Keratinocyte (primary cell): ENCODE results near the gene INSYN2A. TPM values are rescaled to one million over a fixed set of nuclear protein-coding genes. Genes with fewer than 3 reads are reported as not detected.
A peak's percentile ranks its signal among the peaks of the same experiment; 100 is the strongest.

Experiments used
- DNase-seq: peaks from one replicate; pipeline ENCODE4 v3.0.0-alpha.2; 2011; ENCODE audit warnings: low read depth, missing footprints, low spot score
- FAIRE-seq: peaks from 2 replicates; lab custom pipeline; 2011; peaks lifted over from hg19 to GRCh38; lab: Jason Lieb, UNC
- H2AFZ ChIP-seq: 2 replicates; pipeline ENCODE4 v1.6.0; 2012; ENCODE audit warnings: low read length, control low read depth, inconsistent platforms; ENCODE audit not compliant: control insufficient read depth
- H3K27ac ChIP-seq: 2 replicates; pipeline ENCODE4 v1.5.1; 2011; ENCODE audit warnings: low read length; ENCODE audit not compliant: control insufficient read depth, insufficient read depth
- H3K27me3 ChIP-seq: 3 replicates; pipeline ENCODE4 v1.6.0; 2011; ENCODE audit warnings: low read length; ENCODE audit not compliant: control insufficient read depth, insufficient read depth; ENCODE audit errors: extremely low read depth
- H3K36me3 ChIP-seq, 2 experiments: 2 replicates in 1 of 2; 3 replicates in 1 of 2; pipeline ENCODE4 v1.5.1; 2011; ENCODE audit warnings: low read length in 2 of 2, mild to moderate bottlenecking in 1 of 2; ENCODE audit not compliant: control insufficient read depth in 2 of 2, insufficient read depth in 2 of 2; ENCODE audit errors: extremely low read depth in 1 of 2
- H3K4me1 ChIP-seq: 3 replicates; pipeline ENCODE4 v1.5.1; 2011; ENCODE audit warnings: low read length; ENCODE audit not compliant: control insufficient read depth, insufficient read depth; ENCODE audit errors: extremely low read depth
- H3K4me2 ChIP-seq: 3 replicates; pipeline ENCODE4 v1.6.0; 2011; ENCODE audit warnings: low read depth, low read length; ENCODE audit not compliant: control insufficient read depth, insufficient read depth; ENCODE audit errors: extremely low read depth
- H3K4me3 ChIP-seq, 3 experiments: fragments of 200-600 bp in 1 of 3; sonication (generic) in 1 of 3; 2 replicates in 2 of 3; 3 replicates in 1 of 3; pipeline ENCODE4 v1.5.1; 2011 to 2016; ENCODE audit warnings: low read length in 3 of 3, mild to moderate bottlenecking in 3 of 3, control low read depth in 2 of 3, inconsistent platforms in 1 of 3, low read depth in 1 of 3, mixed read lengths in 1 of 3, mixed run types in 1 of 3, moderate library complexity in 1 of 3; ENCODE audit not compliant: control insufficient read depth in 2 of 3, insufficient read depth in 2 of 3; ENCODE audit errors: extremely low read depth in 1 of 3
- H3K79me2 ChIP-seq: 2 replicates; pipeline ENCODE4 v1.6.0; 2012; ENCODE audit warnings: low read length; ENCODE audit not compliant: control insufficient read depth, insufficient read depth
- H3K9ac ChIP-seq: 3 replicates; pipeline ENCODE4 v1.6.0; 2011; ENCODE audit warnings: low read length; ENCODE audit not compliant: control insufficient read depth, insufficient read depth; ENCODE audit errors: extremely low read depth
- H3K9me1 ChIP-seq: 3 replicates; pipeline ENCODE4 v1.6.0; 2011; ENCODE audit warnings: low read length; ENCODE audit not compliant: control insufficient read depth, insufficient read depth; ENCODE audit errors: extremely low read depth
- H3K9me3 ChIP-seq: 2 replicates; pipeline ENCODE4 v1.5.1; 2012; ENCODE audit warnings: low read depth, low read length; ENCODE audit not compliant: control insufficient read depth
- H4K20me1 ChIP-seq: 3 replicates; pipeline ENCODE4 v1.6.0; 2011; ENCODE audit warnings: low read length; ENCODE audit not compliant: control insufficient read depth, insufficient read depth; ENCODE audit errors: extremely low read depth
- EZH2 ChIP-seq: IDR thresholded peaks from one replicate; pipeline ENCODE4 v1.6.1; 2012; ENCODE audit warnings: inconsistent platforms, mild to moderate bottlenecking, low read length, moderate library complexity
- dilution Hi-C: fragments of 300-500 bp; cut with MboI; formaldehyde crosslinking; loops from one replicate; pipeline ENCODE4 v1.7.0; 2020; ENCODE audit warnings: low sequenced_read_pairs; ENCODE audit not compliant: extremely low pct_ligation_motif_present
- polyA minus RNA-seq, 3 experiments: library from RNA; depleted of rRNA, polyadenylated mRNA; stranded (reverse); fragments of >200 nt; gene quantifications; 1 replicate in 1 of 3; 2 replicates in 1 of 3; 3 replicates in 1 of 3; pipeline ENCODE4 v1.2.3, GENCODE V29; 2011
- polyA plus RNA-seq, 5 experiments: library from polyadenylated mRNA; depleted of rRNA in 3 of 5; stranded (reverse) in 3 of 5; stranded (forward) in 1 of 5; unstranded in 1 of 5; fragments of >200 nt; gene quantifications; 1 replicate in 1 of 5; 2 replicates in 3 of 5; 3 replicates in 1 of 5; pipeline versions ENCODE4 v1.2.1 to v1.2.3, GENCODE V29; 2011 to 2012; ENCODE audit warnings: missing spikeins in 2 of 5, low read depth in 1 of 5, low replicate concordance in 1 of 5
- TF ChIP-seq, protein P1 (sequence below), 3 experiments: IDR thresholded peaks in 1 of 3; conservative IDR thresholded peaks in 1 of 3; optimal IDR thresholded peaks in 1 of 3; 2 replicates in 2 of 3; 3 replicates in 1 of 3; pipeline versions ENCODE3 to v1.5.1; 2011; ENCODE audit warnings: low read length in 3 of 3, mild to moderate bottlenecking in 3 of 3, moderate library complexity in 2 of 3, control low read depth in 1 of 3, inconsistent platforms in 1 of 3; ENCODE audit not compliant: insufficient read depth in 2 of 3; ENCODE audit errors: extremely low read depth in 1 of 3

Gene INSYN2A, protein sequence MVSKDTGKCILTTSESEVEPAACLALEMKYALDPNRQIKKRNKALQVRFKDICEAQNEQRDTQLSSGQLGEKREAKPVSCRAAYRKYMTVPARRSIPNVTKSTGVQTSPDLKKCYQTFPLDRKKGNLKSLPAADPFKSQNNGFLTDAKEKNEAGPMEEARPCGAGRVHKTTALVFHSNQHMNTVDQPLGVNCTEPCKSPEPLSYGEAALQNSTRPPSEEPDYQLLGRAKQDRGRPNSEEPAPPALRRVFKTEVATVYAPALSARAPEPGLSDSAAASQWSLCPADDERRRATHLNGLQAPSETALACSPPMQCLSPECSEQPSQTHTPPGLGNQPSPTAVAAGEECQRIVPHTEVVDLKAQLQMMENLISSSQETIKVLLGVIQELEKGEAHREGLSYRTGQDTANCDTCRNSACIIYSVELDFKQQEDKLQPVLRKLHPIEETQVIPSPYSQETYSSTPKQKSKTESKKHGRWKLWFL
- polyA plus RNA-seq: 0.01 TPM in 1 of 3 replicates, not detected in the others
- polyA plus RNA-seq (2011; ENCODE audit: low read depth): not detected
- polyA plus RNA-seq (2011; cell fraction: cytosol; rRNA removed): not detected in 2 replicates
- 0.04 TPM in 1 of 2 replicates, not detected in the other for polyA plus RNA-seq (2011; cell fraction: nucleus; rRNA removed)
- 0.23 TPM in 1 of 2 replicates, not detected in the other for polyA plus RNA-seq (2012; ENCODE audit: low replicate concordance)
- not detected in 3 replicates for polyA minus RNA-seq
- not detected for polyA minus RNA-seq (2011; cell fraction: cytosol; rRNA and poly(A)+ RNA removed)
- polyA minus RNA-seq (2011; cell fraction: nucleus; rRNA and poly(A)+ RNA removed): not detected in 2 replicates

DNA sequence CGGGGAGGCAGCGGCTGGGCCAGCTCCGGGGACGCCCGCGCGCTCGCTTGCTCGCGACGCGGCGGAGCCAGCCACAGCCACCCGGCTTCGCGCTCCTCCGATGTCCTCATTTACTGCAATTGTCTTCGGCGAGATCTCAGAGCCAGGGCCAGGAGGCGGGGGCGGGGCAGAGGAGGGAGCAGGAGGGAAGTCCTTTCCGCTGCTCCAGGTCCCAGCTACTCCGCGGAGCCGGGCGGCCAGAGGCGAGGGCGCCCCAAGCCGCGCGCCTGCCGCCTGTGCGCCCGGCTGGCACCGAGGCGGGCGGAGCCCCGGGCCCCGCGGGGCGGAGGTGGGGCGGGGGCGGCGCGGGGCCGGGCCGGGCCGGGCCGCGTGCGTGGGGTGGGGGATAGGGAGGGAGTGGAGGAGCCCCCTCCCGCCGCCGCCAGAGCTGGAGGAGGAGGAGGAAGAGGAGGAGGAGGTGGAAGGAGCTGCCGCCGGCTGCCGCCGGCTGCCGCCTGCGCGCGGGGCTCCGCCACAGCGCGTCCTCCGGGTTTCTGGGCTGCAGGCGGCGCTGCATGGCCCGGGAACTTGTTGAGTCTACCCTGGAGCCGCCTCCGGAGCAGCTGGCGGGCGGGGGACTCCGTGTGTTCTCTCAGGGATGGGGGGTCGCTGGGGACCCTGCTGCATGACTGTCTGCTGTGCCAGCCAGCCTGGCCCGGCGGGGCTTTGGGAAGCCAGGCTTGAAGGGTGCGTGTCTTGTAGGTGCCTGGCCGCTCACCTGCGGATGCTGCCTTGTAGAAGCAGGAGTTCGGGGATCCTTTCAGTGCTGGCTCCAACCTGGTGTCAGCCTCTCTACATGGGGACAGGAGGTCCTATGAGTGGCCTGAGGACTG lies at the start of gene INSYN2A:
Gene INSYN2A (minus strand): TSS at position 310 of the 872 bp plus-strand sequence. CDS start 20,196 bp downstream, outside the sequence.
- Histone ChIP-seq H4K20me1 (peaks cover 8% of the 10 kb centered on the region), H3K4me3 (peak within 1 kb of the TSS; percentile 20 to 45 (median 41)), H3K9me1 (no peaks in the 10 kb centered on the region), H3K4me2 (peak within 1 kb of the TSS; percentile 68), H3K36me3 (peaks cover 0 to 3% of the 10 kb centered on the region in 2 experiments), H3K27me3 (peaks cover 12% of the 10 kb centered on the region), H3K27ac (no peak within 1 kb of the TSS), H3K4me1 (peaks cover 4% of the 10 kb centered on the region), H3K9ac (peak within 1 kb of the TSS; percentile 33), H2AFZ (no peak within 1 kb of the TSS), H3K9me3 (no peaks in the 10 kb centered on the region), H3K79me2 (no peaks in the 10 kb centered on the region)
- FAIRE-seq (no peak), DNase-seq (no peak)
- dilution Hi-C loops: no loop called here
- TF ChIP-seq EZH2: no peak
- TF ChIP-seq, protein P1, sequence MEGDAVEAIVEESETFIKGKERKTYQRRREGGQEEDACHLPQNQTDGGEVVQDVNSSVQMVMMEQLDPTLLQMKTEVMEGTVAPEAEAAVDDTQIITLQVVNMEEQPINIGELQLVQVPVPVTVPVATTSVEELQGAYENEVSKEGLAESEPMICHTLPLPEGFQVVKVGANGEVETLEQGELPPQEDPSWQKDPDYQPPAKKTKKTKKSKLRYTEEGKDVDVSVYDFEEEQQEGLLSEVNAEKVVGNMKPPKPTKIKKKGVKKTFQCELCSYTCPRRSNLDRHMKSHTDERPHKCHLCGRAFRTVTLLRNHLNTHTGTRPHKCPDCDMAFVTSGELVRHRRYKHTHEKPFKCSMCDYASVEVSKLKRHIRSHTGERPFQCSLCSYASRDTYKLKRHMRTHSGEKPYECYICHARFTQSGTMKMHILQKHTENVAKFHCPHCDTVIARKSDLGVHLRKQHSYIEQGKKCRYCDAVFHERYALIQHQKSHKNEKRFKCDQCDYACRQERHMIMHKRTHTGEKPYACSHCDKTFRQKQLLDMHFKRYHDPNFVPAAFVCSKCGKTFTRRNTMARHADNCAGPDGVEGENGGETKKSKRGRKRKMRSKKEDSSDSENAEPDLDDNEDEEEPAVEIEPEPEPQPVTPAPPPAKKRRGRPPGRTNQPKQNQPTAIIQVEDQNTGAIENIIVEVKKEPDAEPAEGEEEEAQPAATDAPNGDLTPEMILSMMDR (optimal IDR thresholded peaks at IDR 0.05 in 1 of 3, IDR thresholded peaks at IDR 0.05 in 1 of 3, conservative IDR thresholded peaks at IDR 0.05 in 1 of 3; ENCODE audit: extremely low read depth in 1 of 3, insufficient read depth in 2 of 3, low read length in 3 of 3): peak in 2 of 3 experiments; percentile 5 to 40

DNA sequence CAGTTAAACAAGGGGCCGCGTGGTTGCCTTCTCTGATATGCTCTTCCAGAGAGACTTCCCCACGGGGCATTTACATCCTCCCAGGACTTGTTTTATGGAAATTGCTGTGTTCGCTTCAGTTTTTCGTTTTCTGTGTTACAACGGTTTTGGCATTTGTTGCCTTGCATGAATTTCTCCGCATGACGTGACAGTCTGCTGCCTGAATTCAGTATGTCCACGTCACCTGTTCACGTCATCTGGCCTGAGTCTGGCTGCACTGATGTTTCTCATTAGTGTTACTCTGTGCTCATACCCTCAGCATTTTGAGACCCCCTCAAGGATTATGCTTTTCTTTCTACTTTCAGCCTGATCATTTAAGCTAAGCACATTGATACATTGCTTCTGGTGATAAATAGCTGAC lies 49.1 kb upstream of the INSYN2A start:
- no peak overlapping the region for H3K9ac ChIP-seq
- dilution Hi-C loops: no loop called here
- FAIRE-seq: no peak
- H3K9me1 ChIP-seq: no peaks in the 10 kb centered on the region
- no peak for DNase-seq
- no peak overlapping the region for H3K4me3 ChIP-seq
- no peak overlapping the region for H2AFZ ChIP-seq
- no peaks in the 10 kb centered on the region for H4K20me1 ChIP-seq
- TF ChIP-seq EZH2: no peak
- TF ChIP-seq, protein P1 (optimal IDR thresholded peaks at IDR 0.05 in 1 of 3, IDR thresholded peaks at IDR 0.05 in 1 of 3, conservative IDR thresholded peaks at IDR 0.05 in 1 of 3; ENCODE audit: extremely low read depth in 1 of 3, insufficient read depth in 2 of 3, low read length in 3 of 3): no peak
- no peaks in the 10 kb centered on the region for H3K79me2 ChIP-seq
- no peaks in the 10 kb centered on the region for H3K27me3 ChIP-seq
- H3K9me3 ChIP-seq: no peaks in the 10 kb centered on the region
- no peak overlapping the region for H3K27ac ChIP-seq
- H3K4me2 ChIP-seq: no peak overlapping the region
- peaks cover 0 to 1% of the 10 kb centered on the region in 2 experiments for H3K36me3 ChIP-seq
- H3K4me1 ChIP-seq: no peaks in the 10 kb centered on the region
